ENCODE data around the gene SMAD7. TPM values are rescaled to one million over a fixed set of nuclear protein-coding genes. Genes with fewer than 3 reads are reported as not detected.

The SMAD7 gene
- total RNA-seq, 4 donors from 2014 or later = 19.4 to 77.6 (median 30.0) TPM

- no peak for TF ChIP-seq CTCF (IDR thresholded peaks at IDR 0.05; ENCODE audit: low read depth)
These were observed 25.9 kb downstream of the SMAD7 start for GRCh38 chr18:48924630-48925490.

- TF ChIP-seq CTCF (IDR thresholded peaks at IDR 0.05; ENCODE audit: low read depth) = no peak
These were observed 26.8 kb downstream of the SMAD7 start for GRCh38 chr18:48923746-48924629.

DNA sequence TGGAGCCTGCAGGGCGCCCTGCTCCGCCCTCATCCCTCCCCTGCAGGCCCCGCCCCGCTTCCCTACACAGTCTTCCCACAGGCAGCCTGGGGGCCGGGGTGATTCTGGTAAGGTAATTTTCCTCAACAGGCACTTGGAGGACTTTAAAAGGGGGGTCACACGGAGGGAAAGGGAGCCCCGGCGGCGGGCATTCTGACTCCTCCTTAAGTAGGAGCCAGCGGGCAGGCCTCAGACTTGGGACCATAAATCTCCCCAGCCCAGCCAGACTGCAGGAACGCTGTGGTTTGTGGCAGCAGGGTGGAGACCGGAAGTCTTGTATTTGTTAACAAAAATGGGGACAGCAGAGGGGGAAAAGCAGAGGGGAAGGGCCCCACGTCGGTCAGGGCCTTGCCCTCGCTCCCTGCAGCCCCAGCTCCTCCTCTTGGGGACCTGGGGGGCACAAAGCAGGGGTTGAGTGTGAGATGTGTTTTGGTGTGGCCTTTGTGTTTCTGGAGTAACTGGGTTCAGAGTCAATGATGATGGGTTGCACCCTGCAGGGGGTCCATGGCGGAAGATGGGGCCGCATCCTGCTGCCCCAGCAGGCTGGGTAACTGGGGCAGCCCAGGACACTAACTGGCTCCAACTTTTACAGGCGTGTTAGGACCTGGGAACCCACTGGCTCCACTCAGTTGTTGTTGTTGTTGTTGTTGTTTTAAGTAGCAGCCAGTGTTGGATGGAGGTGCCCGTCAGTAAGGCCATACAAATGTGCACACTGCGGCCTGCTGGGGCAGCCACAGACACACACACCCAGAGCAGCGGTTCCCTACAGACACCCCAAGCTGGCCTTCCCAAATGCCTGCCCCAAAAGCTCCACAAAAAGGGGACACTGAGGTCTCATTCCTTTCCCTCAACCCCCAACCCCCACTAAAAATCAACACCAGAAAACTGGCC, 27.7 kb downstream of the SMAD7 start:
- TF ChIP-seq CTCF (IDR thresholded peaks at IDR 0.05; ENCODE audit: low read depth) = no peak

DNA sequence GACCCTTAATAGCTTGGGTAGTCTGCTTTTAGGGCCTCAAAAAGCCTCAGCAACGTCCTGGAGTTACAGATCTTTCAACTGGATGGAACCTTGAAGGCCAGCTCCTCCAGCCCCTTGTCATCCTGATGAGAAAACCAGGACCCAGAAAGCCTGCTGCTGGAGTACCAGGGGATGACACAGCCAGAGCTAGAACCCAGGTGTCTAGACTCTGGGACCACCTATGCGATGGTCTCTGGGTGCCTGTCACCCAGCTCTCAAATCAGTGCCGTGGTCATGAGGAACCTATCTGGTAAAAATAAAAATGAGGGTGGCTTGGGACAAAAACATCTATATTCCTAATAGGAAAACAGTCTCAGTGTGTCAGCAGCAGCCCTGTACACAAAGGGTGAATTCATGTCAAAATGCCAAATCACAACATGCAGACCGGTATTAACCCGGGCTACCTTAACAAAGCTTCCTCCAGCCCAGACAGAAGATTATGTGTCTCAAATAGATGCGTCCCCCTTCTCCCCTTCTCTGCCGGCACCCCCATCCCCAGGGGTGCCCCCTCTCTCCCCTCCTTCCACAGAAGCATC, 28.5 kb downstream of the SMAD7 start:
- TF ChIP-seq CTCF (IDR thresholded peaks at IDR 0.05; ENCODE audit: low read depth) = no peak

- no peak for TF ChIP-seq CTCF (IDR thresholded peaks at IDR 0.05; ENCODE audit: low read depth)
These were observed 29.2 kb downstream of the SMAD7 start for GRCh38 chr18:48921305-48922225.

All from subcutaneous adipose tissue (tissue), 4 donors.